GM21381 (cell line): ENCODE results near the gene SYMPK.
A peak's percentile ranks its signal among the peaks of the same experiment; 100 is the strongest.

Experiments used
- ATAC-seq: cut with Tn5 transposase; IDR thresholded peaks from one replicate; pipeline ENCODE4 v1.9.1; 2021; ENCODE audit warnings: mild to moderate bottlenecking, moderate library complexity; ENCODE audit not compliant: unreplicated experiment

Gene SYMPK

DNA sequence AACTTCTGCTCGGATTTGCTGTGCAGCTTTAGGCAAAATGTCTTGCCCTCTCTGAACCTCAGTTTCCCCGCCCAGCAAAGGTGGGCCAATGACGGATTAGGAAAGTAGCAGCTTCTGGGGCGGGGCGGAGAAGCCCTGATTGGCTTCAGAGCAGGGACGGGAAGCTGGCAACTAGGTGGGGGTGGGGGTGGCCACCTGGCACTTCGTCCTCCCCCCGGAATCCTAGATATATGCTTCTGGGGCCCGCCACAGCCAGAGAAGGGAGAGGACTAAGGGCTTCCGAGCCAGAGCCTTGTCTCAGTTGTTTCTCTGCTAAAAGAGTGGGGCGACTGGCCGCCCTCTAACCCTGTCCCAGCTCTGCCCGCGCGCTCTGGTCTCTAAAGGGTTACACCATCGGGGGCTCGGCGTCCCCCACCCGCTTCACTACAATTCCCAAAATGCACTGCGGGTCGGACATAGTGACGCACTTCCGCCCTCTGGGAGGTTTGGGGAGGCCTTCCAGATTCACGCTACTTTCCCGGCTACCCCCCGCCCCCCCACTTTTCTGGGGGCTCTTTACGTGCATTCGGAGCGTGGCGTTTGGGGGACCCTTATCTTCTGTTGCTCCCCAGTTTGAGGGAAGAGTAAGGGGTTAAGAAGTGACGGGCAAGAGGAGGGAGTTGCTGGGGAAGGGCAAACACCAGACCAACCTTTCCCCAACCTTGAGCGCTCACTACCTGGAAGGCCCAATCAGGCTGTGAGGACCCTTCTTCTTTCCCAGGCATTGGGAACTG, 23.7 kb upstream of the SYMPK start:
- ATAC-seq, result peak; percentile 42

DNA sequence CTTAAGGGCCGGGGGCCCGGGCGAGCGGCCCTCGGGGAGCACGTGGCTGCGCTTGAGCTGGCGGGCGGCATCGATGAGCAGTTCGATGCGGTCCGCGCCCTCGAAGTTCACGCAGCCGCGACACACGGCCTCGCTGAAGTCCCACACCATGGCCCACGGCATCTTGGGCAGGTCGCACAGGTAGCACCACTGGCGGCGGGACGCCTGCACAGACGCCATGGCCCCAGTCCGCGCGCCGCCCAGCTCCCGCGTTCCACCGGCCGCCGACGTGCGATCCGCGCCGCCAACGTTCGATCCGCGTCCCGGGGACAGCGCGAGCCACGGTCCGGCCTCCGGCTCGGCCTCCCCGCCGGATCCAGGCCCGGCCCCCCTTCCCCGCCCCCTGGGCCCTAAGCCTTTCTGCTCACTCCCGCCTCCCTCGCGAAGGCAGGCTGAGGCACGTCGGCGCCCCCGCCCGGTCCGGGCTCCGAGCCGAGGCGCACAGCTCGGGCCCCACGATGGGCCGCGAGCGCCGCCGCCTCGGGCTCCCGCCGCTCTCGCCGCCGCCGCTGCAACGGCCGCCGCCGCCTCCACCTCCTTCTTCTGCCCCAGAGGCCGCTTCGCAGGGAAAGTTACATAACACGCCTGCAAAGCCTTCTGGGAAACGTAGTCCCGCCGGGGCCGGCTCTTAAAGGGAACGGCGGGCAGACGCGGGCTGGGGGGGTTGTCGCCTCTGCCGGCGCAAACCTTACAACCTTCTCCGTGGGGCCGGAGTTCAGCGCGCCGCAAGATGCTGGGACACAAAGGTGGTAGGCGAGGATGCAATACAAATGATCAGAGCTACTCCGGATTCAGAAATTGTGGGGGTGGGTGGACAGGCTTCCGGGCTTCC, 22.8 kb upstream of the SYMPK start, which contains the start of gene IRF2BP1:
IRF2BP1 (minus strand) TSS at position 586 of the 871 bp plus-strand sequence; CDS start at position 219, 367 bp downstream.
- ATAC-seq, result peak; percentile 48

DNA sequence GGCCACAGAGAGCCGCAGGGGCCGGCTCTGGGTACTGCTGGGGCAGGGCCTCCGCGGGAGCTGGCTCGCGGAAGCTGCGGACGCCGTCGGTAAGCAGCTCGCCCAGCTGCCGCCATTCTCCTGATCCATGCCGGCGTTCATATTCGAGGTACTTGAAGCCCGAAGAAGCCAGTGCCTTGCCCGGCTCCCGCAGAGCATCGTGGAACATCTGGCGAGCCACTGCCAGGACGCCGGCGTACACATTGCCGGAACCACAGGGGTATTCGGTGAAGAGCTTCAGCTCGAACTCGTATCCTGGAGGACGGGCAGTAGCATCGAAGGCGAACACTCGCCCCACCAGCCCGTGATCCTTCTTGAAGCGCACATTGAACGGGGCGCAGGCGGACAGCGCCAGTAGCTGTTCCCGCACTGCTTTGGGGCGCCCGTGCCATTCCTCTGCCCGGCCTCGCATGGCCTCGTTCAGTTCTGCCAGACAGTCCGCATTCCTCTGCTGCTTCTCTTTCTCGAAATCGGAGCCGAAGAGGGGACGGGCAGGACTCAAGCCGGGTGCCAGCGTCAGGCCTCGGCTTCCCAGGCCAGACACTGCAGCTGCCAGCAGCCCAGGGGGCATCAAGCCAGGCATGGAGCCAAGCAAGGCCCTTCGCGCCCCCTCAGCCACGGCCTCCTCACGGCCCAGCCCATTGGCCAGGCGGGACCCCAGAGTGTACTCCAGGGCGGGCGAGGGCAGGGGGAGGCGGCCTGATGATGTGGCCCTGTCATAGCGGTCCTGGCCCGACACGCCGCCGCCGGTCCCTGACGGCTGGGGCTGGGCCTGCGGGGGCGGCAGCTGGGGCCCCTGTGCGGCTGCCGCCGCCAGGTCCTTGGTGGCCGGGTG, 22.0 kb upstream of the SYMPK start:
- no peak for ATAC-seq

DNA sequence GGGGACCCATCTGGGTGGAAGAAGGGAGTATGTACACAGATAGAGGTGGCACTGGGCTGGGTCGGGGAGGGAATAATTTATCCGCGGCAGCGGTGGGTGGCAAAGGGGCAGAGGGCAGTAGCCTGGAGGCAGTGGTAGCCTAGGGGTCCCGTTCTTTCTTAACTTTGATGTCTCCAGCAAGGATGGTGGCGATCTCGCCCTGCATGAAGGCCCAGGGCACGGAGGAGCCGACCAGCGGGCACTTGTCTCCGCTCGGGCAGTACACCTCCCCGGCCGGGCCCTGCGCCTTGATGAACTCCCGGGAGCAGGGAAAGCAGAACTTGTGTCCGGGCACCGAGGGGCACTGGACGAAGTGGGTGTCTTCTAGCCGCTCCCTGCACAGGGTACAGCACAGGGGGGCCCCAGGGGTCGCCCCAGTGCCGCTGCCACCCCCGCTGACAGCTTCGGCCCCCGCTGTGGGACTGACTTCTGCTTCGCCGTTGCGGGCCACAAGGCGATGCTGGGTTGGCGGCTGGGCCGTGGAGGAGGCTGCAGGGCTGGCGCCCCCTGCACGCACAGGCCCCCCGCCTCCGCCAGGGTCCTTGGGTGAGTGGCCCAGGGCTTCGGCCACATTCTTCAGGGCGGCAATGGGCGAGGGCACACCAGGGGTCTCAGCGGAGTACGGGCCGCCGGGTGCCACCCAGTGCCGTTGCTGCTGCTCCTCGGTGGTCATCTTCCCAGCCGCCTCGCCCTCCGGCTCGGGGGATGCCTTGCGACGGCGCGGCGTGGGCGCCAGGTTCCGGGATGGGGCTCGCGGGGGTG, 21.1 kb upstream of the SYMPK start:
- no peak for ATAC-seq

DNA sequence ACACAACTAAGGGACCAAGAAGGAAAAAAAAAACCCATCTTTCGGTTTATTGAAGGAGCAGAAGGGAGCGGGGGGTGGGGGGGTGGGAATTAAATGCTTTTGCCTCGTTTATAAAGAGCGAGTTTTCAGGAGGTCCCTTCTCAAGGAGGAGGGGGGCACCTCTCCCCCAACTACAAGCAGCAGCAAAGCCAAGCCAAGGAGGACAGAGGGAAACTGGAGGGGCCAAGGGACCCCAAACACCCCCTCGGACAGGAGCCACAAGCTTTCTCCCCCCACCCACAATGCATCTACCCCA, 20.6 kb upstream of the SYMPK start:
- ATAC-seq, result no peak

DNA sequence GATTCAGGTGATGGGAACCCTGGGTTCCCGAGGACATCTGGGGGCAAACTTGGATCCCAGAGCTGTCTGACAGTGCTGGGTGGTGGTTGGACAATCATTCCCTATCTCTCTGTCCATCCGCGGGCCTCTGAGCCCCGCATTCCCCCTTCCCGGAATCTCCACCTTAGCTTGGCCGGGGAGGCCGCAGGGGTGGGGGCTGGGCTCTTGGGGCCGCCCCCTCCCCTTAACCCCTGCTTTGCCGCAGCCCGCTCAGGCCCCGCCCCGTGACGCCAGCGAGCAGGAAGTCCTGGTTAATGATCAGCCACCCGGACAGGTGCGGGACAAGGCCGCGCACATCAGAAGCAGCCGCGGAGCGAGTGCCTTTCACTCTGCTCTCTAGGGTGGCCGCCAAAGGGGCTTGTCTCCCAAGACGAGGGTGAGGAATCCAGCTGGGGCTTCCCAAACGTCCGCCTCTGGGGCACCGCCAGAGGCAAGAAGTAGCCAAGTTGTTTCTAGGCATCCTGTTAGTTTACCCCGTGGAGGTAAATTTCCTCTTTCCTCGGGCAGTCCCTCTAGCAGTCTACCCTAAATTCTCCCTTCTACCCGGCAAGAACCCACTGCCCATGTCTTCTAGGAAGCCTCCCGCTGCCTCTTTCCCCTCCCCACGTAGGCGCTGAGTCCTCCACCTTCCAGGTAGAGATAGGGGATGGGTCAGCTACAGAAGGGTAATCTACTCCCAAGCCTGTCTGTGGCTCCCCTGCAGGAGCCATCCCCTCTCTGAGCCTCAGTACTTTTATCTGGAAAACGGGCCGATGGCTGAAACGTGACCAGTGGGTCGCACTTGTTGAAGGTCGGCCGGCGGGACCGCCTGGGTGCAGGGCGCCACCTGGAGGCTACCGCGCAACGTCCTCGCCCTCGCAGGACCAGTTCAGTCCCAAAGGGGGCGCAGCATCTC, 20.0 kb upstream of the SYMPK start:
- ATAC-seq, result peak; percentile 32

DNA sequence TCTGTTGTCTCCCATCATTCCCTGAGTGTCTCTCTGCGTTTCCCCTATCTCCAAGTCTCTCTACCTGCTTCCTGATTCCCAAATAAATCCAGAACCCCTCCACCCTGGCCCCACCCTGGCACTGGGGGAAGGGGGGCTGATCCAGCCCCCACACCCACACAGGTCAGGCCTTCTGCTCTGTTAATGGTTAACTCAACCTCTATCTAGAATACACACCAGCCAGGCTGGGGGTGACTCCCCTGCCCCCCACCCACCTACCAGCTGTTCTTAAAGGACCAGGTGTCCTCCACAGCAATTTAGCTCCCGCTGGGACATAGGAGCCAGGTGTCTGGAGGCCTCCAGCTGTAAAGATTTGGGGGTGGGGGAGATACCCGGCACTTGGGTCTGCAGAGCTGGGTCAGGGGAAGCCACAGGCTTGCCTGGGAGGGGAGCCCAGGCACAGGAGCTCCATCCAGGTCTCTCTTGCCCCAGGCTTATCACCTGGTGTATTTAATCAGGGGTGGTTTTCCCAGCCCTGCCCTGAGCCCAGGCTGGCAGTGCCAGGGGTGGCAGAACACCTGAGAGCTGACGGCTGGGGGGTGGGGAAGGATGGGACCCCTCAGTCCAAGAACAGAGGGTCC, 19.1 kb upstream of the SYMPK start:
- no peak for ATAC-seq

DNA sequence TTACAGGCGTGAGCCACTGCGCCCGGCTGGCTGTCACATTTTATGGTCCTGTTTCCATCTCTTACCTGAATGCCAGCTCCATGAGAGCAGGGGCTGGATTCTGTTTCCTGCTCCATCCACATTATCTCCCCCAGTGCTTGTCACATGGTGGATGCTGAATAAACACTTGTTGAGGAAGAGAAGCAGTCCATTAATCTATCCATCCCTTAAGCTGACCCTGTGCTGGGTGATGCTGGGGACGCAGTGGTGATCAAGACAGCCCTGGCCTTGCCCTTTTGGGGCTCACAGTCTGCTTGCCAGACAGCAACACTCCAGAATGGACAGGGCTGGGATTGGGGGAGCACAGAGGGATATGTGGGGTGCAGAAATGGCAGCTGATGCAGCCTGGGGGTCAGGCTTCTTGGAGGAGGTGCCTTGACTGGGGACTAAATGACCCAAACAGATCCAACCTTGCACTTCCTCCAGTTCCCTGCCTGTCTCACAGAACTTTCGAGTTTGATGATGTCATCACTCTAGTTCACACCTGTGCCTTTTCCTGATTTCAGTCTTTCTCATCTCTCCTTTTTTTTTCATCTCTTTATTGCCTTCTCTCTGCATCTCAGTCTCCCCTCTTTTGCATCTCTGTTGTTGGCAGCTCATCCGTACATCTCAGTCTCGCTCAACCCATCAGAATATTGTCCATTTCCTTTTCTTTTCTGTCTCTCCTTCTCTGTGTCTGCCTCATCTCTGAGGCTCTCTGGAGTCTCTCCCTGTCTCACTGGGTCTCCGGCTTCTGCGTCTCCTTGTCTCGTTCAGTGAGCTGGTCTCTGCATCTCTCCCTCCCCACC, 18.3 kb upstream of the SYMPK start:
- no peak for ATAC-seq

DNA sequence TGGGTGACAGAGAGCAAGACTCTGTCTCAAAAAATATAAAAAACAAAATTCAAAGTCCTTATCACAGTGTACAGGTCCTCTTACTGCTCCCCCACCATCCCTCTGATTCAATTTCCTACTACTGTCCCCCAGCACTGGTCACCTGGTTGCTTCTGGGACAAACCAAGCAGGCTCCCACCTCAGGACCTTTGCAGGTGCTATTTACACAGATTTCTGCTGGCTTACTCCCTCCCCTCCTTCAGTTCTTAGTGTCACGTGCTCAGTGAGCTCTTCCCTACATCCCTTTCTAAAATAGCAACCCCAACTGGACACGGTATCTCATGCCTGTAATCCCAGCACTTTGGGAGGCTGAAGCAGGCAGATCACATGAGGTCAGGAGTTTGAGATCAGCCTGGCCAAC, 17.0 kb upstream of the SYMPK start:
- ATAC-seq, result no peak

DNA sequence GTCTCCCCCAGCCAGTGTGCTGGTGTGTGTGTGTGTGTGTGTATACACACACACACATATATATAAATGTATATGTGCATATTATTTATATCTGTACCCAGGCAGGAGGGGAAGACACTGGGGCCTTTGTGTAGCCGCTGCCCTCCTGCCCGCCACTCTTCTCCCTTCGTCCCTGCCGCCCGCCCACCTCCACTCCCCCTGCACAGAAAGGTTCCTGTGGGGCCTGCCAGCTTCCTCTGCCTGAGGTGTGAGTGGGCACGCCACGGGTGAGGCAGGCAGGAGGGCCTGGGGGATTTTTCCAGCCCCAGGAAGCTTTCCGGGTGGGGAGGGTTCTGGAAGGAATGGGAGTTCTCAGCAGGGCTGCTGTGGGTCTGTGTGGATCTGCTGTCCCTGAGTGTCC, 16.1 kb upstream of the SYMPK start:
- ATAC-seq, result no peak

DNA sequence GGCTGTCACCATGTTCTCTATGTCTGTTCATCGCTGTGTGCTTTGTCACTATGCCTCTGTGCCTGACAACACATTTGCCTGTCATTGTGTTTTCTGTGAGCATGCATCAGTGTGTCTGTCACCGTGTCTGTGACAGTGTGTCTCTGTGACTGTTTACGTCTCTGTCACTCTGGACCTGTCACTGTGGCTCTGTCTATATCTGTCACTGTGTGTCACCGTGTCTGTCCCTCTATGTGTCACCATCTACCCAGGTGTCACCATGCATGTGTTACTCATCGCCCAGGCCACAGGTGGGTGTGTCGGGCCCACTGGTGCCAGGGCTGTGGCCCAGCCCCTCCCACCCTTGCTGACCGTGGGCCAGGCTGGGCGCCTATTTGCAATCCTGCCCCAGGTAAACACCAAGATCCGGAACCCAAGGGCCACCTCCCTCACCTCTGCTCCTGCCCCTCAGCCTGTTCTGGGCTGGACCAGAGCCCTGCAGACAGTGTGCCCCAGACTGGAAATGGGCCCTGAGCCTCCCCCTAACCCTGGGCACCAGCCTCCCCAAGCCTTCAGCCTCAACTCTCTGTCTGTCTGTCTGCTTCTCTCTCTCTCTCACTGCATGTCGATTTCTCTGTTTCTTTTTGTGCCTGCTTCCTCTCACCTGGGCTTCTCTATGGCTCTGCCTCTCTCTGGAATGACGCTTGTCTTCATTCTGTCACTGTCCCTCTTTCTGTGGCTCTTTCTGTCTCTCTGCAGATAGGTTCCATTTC, 15.3 kb upstream of the SYMPK start:
- ATAC-seq, result no peak

DNA sequence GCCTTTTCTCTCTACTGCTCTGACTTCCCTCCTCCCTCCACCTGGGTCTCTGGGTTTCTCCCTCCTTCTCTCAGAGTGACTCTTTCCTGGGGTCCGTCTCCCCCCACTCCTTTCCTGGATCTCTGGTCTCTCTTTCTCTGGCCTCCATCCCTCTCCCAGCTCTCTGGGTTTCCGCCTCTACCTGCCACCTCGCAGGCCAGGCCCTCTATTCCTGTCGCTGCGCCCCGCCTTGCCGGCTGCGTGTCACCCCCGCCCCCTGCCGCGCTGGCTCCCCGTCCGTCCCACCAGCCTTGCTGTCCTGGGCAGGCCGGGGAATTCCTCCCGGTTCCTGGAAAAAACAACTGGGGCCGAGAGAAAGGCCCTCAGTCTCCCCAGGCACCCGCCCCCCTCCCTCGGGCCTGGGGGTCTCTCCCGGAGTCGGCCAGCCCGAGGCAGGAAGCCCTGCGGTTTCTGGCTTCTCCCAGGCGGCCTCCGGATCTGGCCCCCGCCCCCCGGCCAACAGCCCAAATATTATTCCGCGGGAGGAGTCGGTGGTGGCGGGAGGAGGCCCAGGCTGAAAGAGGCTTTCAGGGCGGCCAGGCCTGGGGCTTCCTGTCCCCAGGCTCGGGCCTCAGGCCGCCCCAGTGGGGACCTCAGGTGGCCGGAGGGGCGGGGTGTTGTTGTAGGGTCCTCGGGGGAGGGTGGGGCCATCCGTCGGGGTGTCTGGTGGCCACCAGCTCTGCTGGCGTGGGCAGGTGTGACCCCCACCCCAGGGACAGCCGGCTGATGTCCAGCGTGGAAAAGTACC, 13.7 kb upstream of the SYMPK start:
- ATAC-seq, result no peak

DNA sequence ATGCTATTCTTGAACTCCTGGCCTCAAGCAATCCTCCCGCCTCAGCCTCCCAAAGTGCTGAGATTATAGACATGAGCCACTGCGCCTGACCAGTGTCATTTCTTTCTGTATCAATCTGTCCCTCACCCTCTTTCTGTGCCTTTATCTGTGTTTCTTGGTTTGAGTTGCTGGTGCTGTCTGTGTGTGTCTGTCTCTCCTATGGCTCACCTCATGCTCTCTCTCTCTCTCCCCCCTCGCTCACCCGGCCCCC, 13.1 kb upstream of the SYMPK start:
- ATAC-seq, result no peak

DNA sequence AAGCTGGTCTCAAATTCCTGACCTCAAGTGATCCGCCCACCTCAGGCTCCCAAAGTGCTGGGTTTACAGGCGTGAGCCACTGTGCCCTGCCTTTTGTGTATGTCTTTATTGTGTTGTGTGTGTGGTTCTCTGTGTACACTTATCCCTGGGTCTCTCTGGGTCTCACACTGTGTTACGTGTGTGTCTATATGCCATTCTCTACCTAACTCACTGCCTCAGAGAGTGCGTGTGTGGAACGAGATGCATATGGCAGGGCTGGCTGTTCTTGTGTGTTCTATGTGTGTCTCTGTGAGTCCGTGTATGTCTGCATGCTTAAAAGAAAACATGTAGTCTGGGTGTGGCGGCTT, 11.6 kb upstream of the SYMPK start:
- no peak for ATAC-seq

DNA sequence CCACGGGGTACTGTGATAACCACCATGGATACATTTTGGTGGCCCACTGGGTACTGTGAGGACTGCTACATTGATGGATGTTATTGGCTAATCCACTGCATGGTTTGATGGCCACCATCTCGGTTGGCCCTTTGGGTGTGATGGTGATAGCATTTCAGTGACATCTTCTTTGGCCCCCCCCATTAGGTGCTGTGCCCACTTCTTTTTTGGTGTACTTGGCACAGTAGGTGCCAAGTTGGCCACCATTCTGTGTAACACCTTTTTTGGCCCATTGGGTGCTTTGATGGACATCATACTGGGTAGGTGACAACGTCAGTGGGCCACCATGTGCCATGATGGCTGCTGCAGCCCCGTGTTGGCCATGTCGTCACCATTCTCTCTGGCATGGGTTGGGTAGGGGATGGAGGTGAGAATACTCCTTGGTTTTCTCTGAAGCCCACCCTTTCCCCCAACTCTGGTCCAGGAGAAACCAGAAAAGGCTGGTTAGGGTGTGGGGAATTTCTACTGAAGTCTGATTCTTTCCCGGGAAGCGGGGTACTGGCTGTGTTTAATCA, 10.3 kb upstream of the SYMPK start:
- ATAC-seq, result no peak

DNA sequence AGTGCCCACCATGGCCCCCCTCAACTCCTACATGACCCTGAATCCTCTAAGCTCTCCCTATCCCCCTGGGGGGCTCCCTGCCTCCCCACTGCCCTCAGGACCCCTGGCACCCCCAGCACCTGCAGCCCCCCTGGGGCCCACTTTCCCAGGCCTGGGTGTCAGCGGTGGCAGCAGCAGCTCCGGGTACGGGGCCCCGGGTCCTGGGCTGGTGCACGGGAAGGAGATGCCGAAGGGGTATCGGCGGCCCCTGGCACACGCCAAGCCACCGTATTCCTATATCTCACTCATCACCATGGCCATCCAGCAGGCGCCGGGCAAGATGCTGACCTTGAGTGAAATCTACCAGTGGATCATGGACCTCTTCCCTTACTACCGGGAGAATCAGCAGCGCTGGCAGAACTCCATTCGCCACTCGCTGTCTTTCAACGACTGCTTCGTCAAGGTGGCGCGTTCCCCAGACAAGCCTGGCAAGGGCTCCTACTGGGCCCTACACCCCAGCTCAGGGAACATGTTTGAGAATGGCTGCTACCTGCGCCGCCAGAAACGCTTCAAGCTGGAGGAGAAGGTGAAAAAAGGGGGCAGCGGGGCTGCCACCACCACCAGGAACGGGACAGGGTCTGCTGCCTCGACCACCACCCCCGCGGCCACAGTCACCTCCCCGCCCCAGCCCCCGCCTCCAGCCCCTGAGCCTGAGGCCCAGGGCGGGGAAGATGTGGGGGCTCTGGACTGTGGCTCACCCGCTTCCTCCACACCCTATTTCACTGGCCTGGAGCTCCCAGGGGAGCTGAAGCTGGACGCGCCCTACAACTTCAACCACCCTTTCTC, 9.4 kb upstream of the SYMPK start:
- ATAC-seq, result no peak
